Chondrocyte (in vitro differentiated cells): ENCODE data around the gene SLC22A7. TPM values are rescaled to one million over a fixed set of nuclear protein-coding genes. Genes with fewer than 3 reads are reported as not detected.

Experiments
- DNase-seq: peaks from one replicate; pipeline ENCODE4 v3.0.0; 2021; ENCODE audit warnings: mixed read lengths, low spot score
- H3K27ac Mint-ChIP-seq: one replicate; pipeline ENCODE4 v1.8.0; 2021; ENCODE audit warnings: mild to moderate bottlenecking, moderate library complexity, mixed read lengths; ENCODE audit not compliant: unreplicated experiment
- H3K27me3 Mint-ChIP-seq: 2 replicates; pipeline ENCODE4 v1.8.0; 2021; ENCODE audit warnings: low read depth, mixed read lengths
- H3K36me3 Mint-ChIP-seq: 2 replicates; pipeline ENCODE4 v1.8.0; 2021; ENCODE audit warnings: low read depth, mixed read lengths
- H3K4me1 Mint-ChIP-seq: 2 replicates; pipeline ENCODE4 v1.8.0; 2021; ENCODE audit warnings: low read depth, mild to moderate bottlenecking, mixed read lengths
- H3K4me3 Mint-ChIP-seq: one replicate; pipeline ENCODE4 v1.8.0; 2021; ENCODE audit warnings: mild to moderate bottlenecking, moderate library complexity, mixed read lengths; ENCODE audit not compliant: unreplicated experiment
- H3K9me3 Mint-ChIP-seq: 2 replicates; pipeline ENCODE4 v1.8.0; 2021; ENCODE audit warnings: low read depth, mixed read lengths
- total RNA-seq: library from RNA; stranded (reverse); gene quantifications from 3 replicates; pipeline ENCODE4 v1.2.1, GENCODE V29; 2021
- TF ChIP-seq, protein P1 (sequence below): fragments of 200-600 bp; sonication (generic); IDR thresholded peaks from 2 replicates; pipeline ENCODE4 v1.5.0; 2021; ENCODE audit warnings: antibody characterized with exemption, mild to moderate bottlenecking, moderate library complexity

Gene SLC22A7
- total RNA-seq, 1 donor from 2014 or later: not detected

- TF ChIP-seq, protein P1, sequence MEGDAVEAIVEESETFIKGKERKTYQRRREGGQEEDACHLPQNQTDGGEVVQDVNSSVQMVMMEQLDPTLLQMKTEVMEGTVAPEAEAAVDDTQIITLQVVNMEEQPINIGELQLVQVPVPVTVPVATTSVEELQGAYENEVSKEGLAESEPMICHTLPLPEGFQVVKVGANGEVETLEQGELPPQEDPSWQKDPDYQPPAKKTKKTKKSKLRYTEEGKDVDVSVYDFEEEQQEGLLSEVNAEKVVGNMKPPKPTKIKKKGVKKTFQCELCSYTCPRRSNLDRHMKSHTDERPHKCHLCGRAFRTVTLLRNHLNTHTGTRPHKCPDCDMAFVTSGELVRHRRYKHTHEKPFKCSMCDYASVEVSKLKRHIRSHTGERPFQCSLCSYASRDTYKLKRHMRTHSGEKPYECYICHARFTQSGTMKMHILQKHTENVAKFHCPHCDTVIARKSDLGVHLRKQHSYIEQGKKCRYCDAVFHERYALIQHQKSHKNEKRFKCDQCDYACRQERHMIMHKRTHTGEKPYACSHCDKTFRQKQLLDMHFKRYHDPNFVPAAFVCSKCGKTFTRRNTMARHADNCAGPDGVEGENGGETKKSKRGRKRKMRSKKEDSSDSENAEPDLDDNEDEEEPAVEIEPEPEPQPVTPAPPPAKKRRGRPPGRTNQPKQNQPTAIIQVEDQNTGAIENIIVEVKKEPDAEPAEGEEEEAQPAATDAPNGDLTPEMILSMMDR: no peak
- no peak overlapping the region for H3K27ac Mint-ChIP-seq
- peak; percentile 30 for DNase-seq
- no peaks in the 10 kb centered on the region for H3K4me1 Mint-ChIP-seq
- no peaks in the 10 kb centered on the region for H3K9me3 Mint-ChIP-seq
- peaks cover 8% of the 10 kb centered on the region for H3K27me3 Mint-ChIP-seq
- no peaks in the 10 kb centered on the region for H3K36me3 Mint-ChIP-seq
- H3K4me3 Mint-ChIP-seq: no peak overlapping the region
Observed at GRCh38 chr6:43285832-43286231, 12.2 kb upstream of the SLC22A7 start.

- Mint-ChIP-seq H3K27ac (no peak overlapping the region), H3K36me3 (no peaks in the 10 kb centered on the region), H3K9me3 (no peaks in the 10 kb centered on the region)
Observed at GRCh38 chr6:43286456-43286979, 11.5 kb upstream of the SLC22A7 start.

DNA sequence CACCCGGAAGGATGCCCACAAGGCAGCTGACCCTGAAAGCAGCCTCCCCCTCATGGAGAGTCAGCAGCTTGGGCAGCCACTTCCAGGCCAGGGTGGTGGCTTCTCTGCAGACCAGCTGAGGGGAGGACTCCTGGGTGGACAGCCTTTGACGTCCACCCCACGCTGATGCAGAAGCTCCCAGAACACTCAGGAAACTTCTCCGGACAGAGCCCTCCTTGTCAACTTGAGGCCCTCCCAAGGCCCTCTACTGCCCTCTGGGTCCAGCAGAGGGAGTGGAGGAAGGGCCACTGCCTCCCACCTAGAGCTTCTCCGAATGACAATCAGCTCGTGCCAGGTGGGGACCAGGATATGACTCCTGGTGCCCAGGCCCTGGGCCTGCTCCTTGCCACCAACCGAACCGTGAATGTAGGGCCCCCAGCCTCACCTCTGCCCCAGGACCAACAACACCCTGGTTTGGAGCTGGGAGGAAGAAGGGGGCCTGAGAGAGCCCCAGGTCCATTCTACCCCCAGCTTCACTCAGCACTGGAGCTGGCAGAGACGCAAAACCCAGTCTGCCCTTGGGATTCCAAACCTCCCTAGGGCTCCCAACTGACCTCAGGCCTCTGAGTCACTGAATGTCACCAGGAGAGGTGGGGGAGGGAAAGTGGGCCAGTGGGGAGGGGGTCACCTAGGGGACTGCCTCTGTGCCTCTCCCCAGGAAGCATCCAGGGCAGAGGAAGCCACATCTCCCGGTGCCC, 10.9 kb upstream of the SLC22A7 start:
- no peaks in the 10 kb centered on the region for H3K4me1 Mint-ChIP-seq
- no peak overlapping the region for H3K4me3 Mint-ChIP-seq
- H3K27me3 Mint-ChIP-seq: peaks cover 5% of the 10 kb centered on the region
- H3K9me3 Mint-ChIP-seq: no peaks in the 10 kb centered on the region
- TF ChIP-seq, protein P1: no peak
- H3K36me3 Mint-ChIP-seq: no peaks in the 10 kb centered on the region
- H3K27ac Mint-ChIP-seq: no peak overlapping the region
- peak; percentile 78 for DNase-seq

More at GRCh38 chr6:43286456-43286979, 11.5 kb upstream of the SLC22A7 start:
- H3K27me3 Mint-ChIP-seq: peaks cover 6% of the 10 kb centered on the region
- H3K4me3 Mint-ChIP-seq: no peak overlapping the region
- DNase-seq: peak; percentile 48
- no peaks in the 10 kb centered on the region for H3K4me1 Mint-ChIP-seq
- TF ChIP-seq, protein P1: no peak

GRCh38 chr6:43287717-43288679, 10.1 kb upstream of the SLC22A7 start:
- Mint-ChIP-seq H3K4me1 (no peaks in the 10 kb centered on the region), H3K27ac (no peak overlapping the region), H3K36me3 (no peaks in the 10 kb centered on the region), H3K9me3 (no peaks in the 10 kb centered on the region), H3K27me3 (peaks cover 1% of the 10 kb centered on the region), H3K4me3 (no peak overlapping the region)
- DNase-seq: peak; percentile 46
- TF ChIP-seq, protein P1: no peak

GRCh38 chr6:43290339-43290904, 7.6 kb upstream of the SLC22A7 start:
- Mint-ChIP-seq H3K4me3 (no peak overlapping the region), H3K9me3 (no peaks in the 10 kb centered on the region), H3K27ac (no peak overlapping the region), H3K27me3 (peaks cover 1% of the 10 kb centered on the region), H3K36me3 (no peaks in the 10 kb centered on the region), H3K4me1 (no peaks in the 10 kb centered on the region)
- TF ChIP-seq, protein P1: no peak
- DNase-seq: no peak
